NCI-H2196 (cell line): ENCODE data around the gene PCSK9.

Experiments
- DNase-seq: peaks from one replicate; lab custom pipeline; 2025; ENCODE audit not compliant: unreplicated experiment; lab: John Stamatoyannopoulos, UW

PCSK9 gene

GRCh38 chr1:55043011-55043410 lies 3.7 kb downstream of the PCSK9 start:
- no peak for DNase-seq

DNA sequence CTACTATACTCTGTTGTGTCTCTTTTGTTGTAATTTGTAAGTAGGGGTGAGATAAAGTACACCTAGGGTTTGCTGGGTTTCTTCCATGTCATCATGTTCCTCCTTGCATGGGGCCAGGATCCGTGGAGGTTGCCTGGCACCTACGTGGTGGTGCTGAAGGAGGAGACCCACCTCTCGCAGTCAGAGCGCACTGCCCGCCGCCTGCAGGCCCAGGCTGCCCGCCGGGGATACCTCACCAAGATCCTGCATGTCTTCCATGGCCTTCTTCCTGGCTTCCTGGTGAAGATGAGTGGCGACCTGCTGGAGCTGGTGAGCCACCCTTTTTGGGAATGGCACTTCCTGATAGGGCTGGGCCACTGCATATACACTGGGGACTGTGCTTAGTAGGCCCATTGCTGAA lies 4.4 kb downstream of the PCSK9 start:
- no peak for DNase-seq

DNA sequence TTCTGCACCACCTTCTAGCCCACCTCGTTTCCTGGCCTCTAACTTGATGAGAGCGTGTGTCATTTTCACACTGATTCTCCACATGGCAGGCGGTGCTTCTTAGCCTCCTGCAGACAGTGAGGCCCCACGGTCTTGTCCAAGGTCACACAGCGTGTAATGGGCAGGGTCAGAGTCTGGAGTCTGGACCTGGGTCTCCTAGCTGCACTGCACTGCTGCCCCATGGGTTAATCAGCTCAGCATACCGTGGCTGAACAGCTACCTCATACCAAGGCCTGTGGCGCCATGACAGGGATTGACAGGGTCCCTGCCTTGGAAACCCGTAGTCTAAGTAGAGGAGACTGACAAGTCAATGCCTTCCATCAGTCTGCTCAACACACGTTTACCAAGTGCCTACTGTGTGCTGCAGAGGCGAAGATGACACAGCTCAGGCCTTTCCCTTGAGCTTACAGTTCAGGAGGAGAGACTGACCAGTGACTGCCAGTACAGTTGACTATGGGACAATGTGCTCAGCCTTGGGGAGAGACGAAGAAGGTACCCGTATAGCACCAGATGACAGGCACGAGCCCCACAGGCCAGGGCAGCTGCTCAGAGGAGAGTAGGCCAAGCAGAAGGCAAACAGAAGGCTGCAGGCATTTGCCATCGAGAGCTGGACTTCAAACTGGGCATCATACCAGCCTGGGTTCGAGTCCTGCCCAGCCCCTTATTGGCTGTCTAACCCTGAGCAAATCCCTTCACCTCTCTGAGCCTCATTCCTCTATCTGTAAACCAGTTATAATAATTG lies 5.5 kb downstream of the PCSK9 start:
- DNase-seq: no peak

DNA sequence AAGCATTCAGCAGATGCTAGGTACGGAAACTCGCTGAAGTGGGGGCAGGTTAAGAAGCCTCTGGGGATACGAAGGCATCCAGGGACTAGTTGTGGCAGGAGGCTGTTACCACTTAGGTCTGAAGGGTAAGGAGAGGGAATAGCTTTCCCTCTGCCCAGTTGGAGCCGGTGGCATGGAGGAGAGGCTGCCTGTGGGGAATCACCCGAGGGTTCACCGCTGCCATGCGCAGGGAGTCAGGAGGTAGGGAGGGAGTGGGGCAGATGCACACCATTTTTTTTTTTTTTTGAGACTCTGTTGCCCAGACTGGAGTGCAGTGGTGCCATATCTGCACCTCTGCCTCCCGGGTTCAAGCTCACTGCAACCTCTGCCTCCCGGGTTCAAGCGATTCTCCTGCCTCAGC lies 6.1 kb downstream of the PCSK9 start:
- no peak for DNase-seq

GRCh38 chr1:55046871-55047270 lies 7.5 kb downstream of the PCSK9 start:
- no peak for DNase-seq

DNA sequence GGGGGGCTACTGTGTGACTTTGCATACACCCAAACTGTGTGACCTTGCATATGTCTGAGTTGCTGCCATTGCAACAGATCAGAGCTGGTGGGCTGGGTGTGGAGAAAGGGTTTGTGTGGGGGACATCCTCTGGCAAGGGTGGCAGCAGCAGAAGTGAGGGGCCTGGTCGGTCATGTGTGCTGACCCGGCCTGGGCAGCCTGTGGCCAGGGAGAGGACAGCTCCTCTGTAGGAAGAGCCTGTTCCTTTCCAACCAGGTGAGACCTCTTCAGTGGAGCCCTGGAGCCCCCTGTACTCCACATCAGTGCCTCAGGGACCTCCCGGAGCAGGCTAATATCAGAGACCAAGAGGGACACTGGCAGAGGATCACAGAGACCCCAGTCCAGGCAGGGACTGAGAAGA lies 8.3 kb downstream of the PCSK9 start:
- DNase-seq: no peak

DNA sequence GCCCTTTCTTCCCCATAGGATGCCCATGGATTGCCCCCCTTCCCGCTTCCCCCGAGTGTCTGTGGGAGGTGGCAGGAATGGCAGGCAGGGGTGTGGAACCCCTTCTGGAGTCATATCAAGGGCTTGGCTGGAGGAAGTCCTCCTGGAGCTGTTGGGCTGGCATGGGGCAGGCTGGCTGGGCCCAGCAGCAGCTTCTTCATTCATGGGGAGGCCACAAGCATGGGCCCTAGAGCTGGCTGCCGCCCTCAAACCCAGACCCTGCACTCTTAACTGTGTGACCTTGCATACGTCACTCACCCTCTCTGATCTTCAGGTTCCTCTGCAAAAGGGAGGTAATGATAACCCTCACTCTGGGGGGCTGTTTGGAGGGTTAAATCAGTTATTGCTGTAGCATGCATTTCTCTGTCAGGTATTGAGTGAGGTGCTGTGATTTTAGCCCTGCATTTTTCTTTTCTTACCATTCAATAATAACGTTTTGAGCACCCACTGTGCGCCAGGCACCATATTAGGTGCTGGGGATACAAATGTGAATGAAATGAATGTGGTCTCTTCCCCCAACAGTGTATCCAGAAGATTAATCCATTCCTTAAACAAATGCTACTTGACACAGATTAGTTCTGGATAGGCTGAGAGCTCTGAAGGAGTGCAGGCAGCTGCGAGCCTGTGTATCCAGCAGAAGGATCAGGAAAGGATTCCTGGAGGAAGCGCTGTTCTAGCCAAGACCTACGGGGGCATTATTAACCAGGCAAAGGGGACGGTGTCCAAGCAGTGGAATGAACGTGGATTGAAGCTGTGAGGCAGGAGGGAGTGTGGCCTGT lies 9.3 kb downstream of the PCSK9 start:
- DNase-seq: no peak

DNA sequence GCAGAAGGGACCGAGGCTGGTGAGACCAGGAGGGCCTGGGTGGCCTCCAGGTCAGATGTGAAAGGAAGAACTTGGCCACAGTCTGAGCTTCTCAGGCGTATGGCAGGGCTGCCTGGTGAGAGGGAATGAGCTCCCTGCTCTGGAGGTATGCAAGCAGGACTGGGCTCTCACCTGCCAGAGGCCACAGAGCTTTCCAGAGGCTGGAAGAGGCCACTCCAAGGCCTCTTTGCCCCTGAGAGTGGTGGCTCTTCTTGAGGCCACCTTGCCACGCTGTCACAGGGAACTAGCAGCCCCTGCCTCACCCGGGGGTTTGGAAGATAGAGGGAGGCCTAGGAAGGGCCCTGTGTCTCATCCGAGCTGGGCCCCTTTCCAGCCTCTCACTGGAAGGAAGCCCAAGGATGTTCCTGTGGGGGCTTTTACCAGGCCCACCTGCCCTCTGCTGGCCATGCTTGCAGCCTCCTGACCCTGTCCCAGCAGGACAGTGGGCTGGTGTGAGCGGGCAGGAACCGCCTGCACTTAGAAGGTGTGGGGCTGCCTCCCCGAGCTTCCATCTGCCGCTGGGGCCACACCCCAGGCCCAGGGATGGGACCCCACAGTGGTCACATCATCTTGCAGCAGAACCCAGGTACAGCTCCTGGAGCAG lies 10.0 kb downstream of the PCSK9 start:
- DNase-seq: no peak

GRCh38 chr1:55049914-55050278 lies 10.5 kb downstream of the PCSK9 start:
- DNase-seq: peak; percentile 73

- peak; percentile 55 for DNase-seq
These were observed 10.9 kb downstream of the PCSK9 start for GRCh38 chr1:55050283-55050682.

DNA sequence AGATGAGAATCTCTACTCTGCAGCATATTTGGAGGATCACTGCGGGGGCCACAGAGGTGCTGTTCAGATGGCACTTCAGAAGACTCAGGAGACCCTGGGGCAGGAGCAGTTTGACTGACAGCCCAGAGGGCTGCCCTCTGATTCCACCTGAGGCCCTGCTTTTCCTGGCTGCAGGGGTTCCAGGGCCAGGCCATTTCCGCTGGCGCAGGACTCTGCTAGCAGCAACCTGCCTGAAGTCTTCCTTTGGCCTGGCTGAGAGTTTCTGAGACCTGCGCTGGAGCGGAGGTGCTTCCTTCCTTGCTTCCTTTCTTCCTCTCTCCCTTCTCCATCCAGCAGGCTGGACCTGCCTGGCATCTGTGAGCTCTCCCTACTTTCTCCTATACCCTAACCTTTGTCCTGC lies 11.8 kb downstream of the PCSK9 start:
- DNase-seq: no peak

- DNase-seq: no peak
These were observed 12.3 kb downstream of the PCSK9 start for GRCh38 chr1:55051621-55052020.

DNA sequence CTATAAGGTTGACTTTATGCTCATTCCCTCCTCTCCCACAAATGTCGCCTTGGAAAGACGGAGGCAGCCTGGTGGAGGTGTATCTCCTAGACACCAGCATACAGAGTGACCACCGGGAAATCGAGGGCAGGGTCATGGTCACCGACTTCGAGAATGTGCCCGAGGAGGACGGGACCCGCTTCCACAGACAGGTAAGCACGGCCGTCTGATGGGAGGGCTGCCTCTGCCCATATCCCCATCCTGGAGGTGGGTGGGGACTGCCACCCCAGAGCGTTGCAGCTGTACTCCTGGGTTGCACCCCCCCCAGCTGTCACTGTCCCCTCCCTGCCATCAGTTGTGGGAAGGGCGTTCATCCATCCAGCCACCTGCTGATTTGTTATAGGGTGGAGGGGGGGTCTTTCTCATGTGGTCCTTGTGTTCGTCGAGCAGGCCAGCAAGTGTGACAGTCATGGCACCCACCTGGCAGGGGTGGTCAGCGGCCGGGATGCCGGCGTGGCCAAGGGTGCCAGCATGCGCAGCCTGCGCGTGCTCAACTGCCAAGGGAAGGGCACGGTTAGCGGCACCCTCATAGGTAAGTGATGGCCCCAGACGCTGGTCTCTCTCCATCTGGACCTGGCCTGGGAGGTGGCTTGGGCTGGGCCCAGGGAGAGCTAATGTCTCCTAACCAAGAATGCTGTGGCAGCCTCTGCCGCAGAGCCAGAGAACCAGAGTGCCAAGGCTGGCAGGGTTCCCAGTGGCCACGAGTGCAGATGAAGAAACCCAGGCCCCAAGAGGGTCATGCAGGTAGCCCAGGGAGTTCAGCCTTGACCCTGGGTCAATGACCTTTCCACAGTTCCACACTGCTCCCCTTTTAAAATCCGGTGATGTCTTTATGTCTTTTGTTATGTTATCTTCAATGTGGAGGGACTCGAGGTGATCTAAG lies 13.1 kb downstream of the PCSK9 start:
- DNase-seq: no peak

- DNase-seq: no peak
These were observed 14.1 kb downstream of the PCSK9 start for GRCh38 chr1:55053265-55053954.

- no peak for DNase-seq
These were observed 15.0 kb downstream of the PCSK9 start for GRCh38 chr1:55054396-55054795.

DNA sequence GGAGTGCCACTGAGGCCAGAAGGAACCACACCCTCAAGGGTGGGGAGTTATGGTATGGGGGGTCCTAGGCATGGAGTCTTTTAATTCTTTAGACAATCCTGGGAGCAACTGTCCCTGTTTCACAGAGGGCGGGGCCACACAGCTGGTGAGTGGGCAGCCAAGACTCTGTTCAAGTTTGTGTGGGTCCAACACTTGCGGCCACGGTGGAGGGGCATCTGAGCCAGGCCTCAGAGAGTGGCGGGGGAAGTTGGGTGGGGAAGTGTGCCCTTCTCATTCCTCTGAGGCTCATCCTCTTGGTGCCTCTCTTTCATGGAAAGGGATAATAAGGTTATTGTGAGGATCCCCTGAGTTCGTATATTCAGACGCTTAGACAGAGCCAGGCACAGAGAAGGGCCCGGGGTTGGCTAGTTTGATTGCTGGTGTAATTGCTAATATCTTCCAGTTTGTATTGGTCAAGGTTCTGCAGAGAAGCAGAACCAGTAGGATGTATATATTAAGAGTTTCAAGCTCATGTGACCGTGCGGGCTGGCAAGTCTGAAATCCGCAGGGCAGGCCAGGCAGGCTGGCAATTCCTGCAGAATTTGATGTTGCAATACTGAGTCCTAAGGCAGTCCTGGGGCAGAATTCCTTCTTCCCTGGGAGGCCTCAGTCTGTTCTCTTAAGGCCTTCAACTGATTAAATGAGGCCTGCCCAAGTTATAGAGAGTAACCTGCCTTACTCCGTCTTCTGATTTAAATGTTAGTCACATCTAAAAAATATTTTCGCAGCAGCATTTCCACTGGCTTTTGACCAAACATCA lies 15.9 kb downstream of the PCSK9 start:
- no peak for DNase-seq

GRCh38 chr1:55055951-55056631 lies 16.7 kb downstream of the PCSK9 start:
- no peak for DNase-seq

DNA sequence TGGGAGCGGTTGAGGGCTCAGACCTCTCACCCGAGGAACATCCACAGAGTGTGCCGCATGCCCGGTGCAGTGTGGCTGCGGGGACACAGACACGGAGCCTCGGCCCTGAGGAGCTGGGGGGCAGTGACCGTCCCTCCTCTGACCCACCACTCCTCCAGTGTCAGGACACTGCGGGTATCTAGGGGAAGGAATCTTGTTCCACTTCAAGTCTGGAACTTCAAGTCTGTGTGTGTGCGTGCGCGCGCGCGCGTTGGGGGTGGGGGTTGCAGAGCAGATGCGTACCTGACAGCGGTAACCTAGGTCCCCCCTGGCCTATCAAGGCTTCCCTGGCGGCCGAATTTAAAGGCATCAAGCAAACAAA lies 17.3 kb downstream of the PCSK9 start:
- DNase-seq: no peak
